Gastroesophageal sphincter (tissue), 4 donors: ENCODE data around the gene EML1. TPM values are rescaled to one million over a fixed set of nuclear protein-coding genes. Genes with fewer than 3 reads are reported as not detected.

ENCODE experiments used
- ATAC-seq: fragments of 150-250 bp; one replicate; pipeline ENCODE4 v1.9.1; 2016; ENCODE audit warnings: mild to moderate bottlenecking, moderate library complexity
- H3K27ac ChIP-seq, 4 donors: fragments of 200-600 bp; sonication (generic) in 3 of 4; 1 replicate in 3 of 4; 2 replicates in 1 of 4; pipeline ENCODE4 v1.5.1; 2016 to 2019
- H3K27me3 ChIP-seq: fragments of 200-600 bp; sonication (generic); one replicate; pipeline ENCODE4 v1.5.1; 2019
- H3K36me3 ChIP-seq, 2 donors: fragments of 200-600 bp; sonication (generic); one replicate each; pipeline ENCODE4 v1.5.1; 2019; ENCODE audit warnings: control low read depth in 1 of 2
- H3K4me1 ChIP-seq, 3 donors: fragments of 200-600 bp; sonication (generic); 1 replicate in 2 of 3; 2 replicates in 1 of 3; pipeline ENCODE4 v1.5.1; 2016 to 2019; ENCODE audit warnings: control low read depth in 2 of 3
- H3K4me3 ChIP-seq, 2 donors: fragments of 200-600 bp; sonication (generic); one replicate each; pipeline ENCODE4 v1.5.1; 2019; ENCODE audit warnings: mild to moderate bottlenecking in 1 of 2, moderate library complexity in 1 of 2
- H3K9me3 ChIP-seq, 3 donors: fragments of 200-600 bp; sonication (generic); one replicate each; pipeline ENCODE4 v1.5.1; 2017 to 2019; ENCODE audit warnings: control low read depth in 2 of 3
- EP300 ChIP-seq: sonication (generic); formaldehyde crosslinking; IDR thresholded peaks from one replicate; pipeline ENCODE4 v1.6.1; 2017; ENCODE audit warnings: antibody characterized with exemption, mild to moderate bottlenecking
- POLR2A ChIP-seq, 2 donors: fragments of 450-650 bp; IDR thresholded peaks; one replicate each; pipeline ENCODE4 v1.6.1; 2017; ENCODE audit warnings: antibody characterized with exemption in 2 of 2, mild to moderate bottlenecking in 2 of 2, moderate library complexity in 1 of 2
- POLR2AphosphoS5 ChIP-seq: sonication (generic); formaldehyde crosslinking; IDR thresholded peaks from one replicate; pipeline ENCODE4 v1.6.1; 2017; ENCODE audit warnings: antibody characterized with exemption
- WGBS, 2 donors: methylation state at CpG; one replicate each; pipeline ENCODE4 v1.1.5; 2018; ENCODE audit warnings: low coverage in 1 of 2; 5-methylcytosine and 5-hydroxymethylcytosine counted together
- total RNA-seq, 4 donors: library from RNA; depleted of rRNA; stranded (reverse); fragments of >200 nt; gene quantifications; one replicate each; pipeline ENCODE4 v1.1.0, GENCODE V29; 2016
- TF ChIP-seq, protein P1 (sequence below), 4 experiments: fragments of 200-600 bp in 2 of 4; fragments of 450-650 bp in 2 of 4; sonication (generic) in 1 of 4; IDR thresholded peaks; one replicate each; pipeline ENCODE4 v1.5.1; 2017 to 2019; ENCODE audit warnings: antibody characterized with exemption in 4 of 4, mild to moderate bottlenecking in 2 of 4, moderate library complexity in 2 of 4

EML1 gene
- total RNA-seq, 4 donors from 2014 or later = 121 to 206 (median 136) TPM

DNA sequence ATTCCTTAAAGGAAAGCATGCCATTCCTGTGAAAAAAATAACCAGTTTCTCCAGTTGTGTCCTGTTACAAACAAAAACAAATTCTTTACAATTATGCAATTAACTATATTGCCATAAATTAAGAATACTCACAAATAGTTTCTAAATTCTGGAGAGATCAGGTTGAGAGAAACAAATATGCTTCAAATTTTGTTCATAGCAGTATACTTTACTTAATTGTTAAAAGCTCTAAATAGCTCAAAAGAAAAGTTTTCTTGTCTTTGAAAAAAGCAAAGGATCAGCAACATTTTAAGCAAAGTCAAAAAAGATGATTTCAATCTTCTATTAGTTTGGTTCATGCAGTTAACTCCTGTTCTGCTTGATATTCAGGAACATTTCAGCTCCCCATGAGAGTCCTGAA lies 109.7 kb downstream of the EML1 start:
- no peaks in the 10 kb centered on the region for H3K27me3 ChIP-seq
- H3K36me3 ChIP-seq = peaks cover 5 to 77% of the 10 kb centered on the region in 2 donors
- ATAC-seq = no peak

DNA sequence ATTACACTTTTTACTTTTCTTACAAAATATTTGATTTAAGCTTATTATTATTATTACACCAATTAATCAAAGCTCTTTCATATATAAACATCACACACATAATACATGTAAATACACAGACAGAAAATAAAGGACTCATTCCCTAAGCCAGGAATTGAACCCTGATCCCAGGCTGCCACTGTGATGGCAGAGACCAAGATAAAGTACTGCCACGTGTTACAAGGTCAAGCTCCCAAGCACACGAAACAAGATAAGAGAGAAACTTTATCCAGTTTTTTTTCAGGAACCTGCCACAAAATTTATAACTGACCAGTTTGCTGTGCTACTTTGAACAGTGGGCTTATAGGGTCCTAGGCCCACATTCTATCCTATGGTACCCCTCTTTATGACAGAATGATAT lies 111.3 kb downstream of the EML1 start:
- H3K4me1 ChIP-seq = no peaks in the 10 kb centered on the region
- 47 to 55% methylated on average over 2 of the region's 2 CpGs for WGBS, 2 donors
- no peak overlapping the region for H3K27ac ChIP-seq
- TF ChIP-seq POLR2AphosphoS5 (no peak), POLR2A (IDR thresholded peaks at IDR 0.05) (no peak), EP300 (no peak)
- TF ChIP-seq, protein P1, sequence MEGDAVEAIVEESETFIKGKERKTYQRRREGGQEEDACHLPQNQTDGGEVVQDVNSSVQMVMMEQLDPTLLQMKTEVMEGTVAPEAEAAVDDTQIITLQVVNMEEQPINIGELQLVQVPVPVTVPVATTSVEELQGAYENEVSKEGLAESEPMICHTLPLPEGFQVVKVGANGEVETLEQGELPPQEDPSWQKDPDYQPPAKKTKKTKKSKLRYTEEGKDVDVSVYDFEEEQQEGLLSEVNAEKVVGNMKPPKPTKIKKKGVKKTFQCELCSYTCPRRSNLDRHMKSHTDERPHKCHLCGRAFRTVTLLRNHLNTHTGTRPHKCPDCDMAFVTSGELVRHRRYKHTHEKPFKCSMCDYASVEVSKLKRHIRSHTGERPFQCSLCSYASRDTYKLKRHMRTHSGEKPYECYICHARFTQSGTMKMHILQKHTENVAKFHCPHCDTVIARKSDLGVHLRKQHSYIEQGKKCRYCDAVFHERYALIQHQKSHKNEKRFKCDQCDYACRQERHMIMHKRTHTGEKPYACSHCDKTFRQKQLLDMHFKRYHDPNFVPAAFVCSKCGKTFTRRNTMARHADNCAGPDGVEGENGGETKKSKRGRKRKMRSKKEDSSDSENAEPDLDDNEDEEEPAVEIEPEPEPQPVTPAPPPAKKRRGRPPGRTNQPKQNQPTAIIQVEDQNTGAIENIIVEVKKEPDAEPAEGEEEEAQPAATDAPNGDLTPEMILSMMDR (IDR thresholded peaks at IDR 0.05) = no peak
- no peaks in the 10 kb centered on the region for H3K27me3 ChIP-seq
- no peak for ATAC-seq
- no peaks in the 10 kb centered on the region for H3K9me3 ChIP-seq
- H3K4me3 ChIP-seq = no peak overlapping the region
- peaks cover 5 to 86% of the 10 kb centered on the region in 2 donors for H3K36me3 ChIP-seq

More for the DNA sequence above, 109.7 kb downstream of the EML1 start:
- no peak overlapping the region for H3K4me3 ChIP-seq
- no peaks in the 10 kb centered on the region for H3K4me1 ChIP-seq
- H3K27ac ChIP-seq = no peak overlapping the region
- H3K9me3 ChIP-seq = no peaks in the 10 kb centered on the region
- TF ChIP-seq POLR2A (IDR thresholded peaks at IDR 0.05) (no peak), POLR2AphosphoS5 (no peak), EP300 (no peak)
- TF ChIP-seq, protein P1 (IDR thresholded peaks at IDR 0.05) = no peak

DNA sequence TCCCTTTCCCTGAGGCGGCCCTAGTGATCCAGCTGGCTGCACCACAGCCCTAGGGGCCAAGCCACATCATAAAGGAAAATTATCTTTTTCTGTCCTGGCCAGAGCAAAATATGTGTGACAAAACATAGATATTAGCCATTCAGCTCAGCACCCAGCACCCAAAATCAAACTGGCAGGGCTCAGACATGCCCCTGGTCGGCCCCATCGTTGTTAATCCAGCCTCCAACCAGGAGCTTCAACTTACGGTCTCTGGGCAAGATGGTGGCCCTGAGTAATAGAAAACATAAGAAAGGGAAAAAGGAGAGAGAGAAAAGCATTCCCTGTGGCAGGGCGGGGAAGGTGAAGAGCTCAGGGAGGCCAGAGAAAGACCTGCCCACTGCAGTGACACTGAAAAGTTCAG lies 111.9 kb downstream of the EML1 start:
- Histone ChIP-seq H3K27ac (no peak overlapping the region), H3K4me1 (no peaks in the 10 kb centered on the region), H3K36me3 (peaks cover 5 to 92% of the 10 kb centered on the region in 2 donors), H3K9me3 (no peaks in the 10 kb centered on the region), H3K27me3 (no peaks in the 10 kb centered on the region), H3K4me3 (no peak overlapping the region)
- ATAC-seq = no peak
- 69 to 88% methylated on average over 3 to 5 of the region's 5 CpGs for WGBS, 2 donors
- no peak for TF ChIP-seq EP300

DNA sequence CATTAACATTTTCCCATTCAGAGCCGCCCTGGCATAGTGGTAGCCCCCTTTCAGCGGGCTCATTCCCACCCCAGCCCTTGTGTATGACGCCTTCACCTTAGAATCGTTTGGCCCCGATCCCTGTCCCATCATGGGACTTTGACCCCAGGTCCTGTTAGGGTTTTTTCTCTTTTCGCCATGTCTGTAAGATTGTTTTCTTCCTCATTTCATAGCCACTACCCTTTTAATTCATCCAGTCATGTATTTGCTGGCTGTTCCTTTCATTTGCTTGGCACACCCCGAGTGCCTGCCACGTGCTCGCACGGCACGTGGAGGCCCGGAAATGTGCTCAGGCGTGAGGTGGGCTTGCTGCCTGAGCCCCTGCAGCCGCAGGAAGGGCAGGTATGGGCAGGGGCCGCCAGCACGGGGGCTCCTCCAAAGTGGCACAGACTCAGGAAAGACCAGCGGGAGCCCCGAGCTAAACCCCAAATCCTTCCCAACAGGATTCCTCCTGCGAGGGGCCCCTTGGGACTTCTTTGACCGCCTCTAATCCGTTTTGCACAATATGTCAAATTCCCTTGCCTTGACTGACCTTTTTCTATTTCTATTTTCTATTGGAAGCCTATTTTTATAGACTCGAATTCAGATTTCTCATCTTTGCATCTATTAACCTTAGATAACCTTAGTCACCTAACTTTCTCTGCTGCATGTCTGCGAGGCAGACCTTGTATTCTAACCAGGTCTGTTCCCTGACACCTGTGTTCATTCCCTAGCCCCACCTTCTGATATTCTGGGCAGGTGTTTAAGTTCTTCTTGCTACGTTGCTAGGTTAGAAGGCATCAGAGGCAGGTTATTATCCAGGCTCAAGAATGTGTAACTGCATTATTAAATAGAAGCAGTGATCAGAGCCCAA lies 114.8 kb downstream of the EML1 start:
- Histone ChIP-seq H3K9me3 (no peaks in the 10 kb centered on the region), H3K36me3 (peaks cover 0 to 98% of the 10 kb centered on the region in 2 donors), H3K27ac (no peak overlapping the region), H3K27me3 (no peaks in the 10 kb centered on the region), H3K4me3 (no peak overlapping the region), H3K4me1 (no peaks in the 10 kb centered on the region)
- no peak for ATAC-seq
- WGBS, 2 donors = 89 to 90% methylated on average over 8 to 22 of the region's 24 CpGs
- TF ChIP-seq EP300 (no peak), POLR2AphosphoS5 (no peak), POLR2A (IDR thresholded peaks at IDR 0.05) (no peak)
- TF ChIP-seq, protein P1 (IDR thresholded peaks at IDR 0.05) = no peak

DNA sequence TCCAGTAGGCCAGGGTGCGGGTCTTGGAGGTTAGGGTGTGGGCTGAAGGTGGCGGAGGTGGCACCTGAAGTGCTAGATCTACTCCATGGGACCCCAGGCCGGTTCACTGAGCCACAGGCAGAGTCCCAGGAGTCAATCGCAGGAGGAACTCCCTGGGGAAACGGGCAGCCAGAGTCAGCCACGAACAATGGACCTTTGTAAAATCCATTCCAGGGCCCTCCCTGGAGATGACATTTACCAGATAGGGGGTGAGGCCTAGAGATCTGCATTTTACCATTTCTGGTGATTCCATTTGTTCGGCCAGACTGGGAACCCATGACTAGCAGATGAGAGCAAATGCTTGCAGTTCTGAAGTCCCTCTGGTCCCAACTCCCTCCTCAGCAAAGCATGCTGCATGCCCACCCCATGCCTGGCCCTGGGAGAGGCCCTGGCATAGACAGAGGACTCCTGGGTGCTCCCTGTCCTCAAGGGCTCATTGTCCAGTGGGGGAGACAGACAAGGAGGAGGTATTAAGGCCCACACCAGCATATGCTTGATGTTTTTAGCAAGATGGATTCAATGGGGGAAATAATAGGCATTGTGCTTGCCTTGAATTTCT lies 115.5 kb downstream of the EML1 start:
- Histone ChIP-seq H3K4me1 (no peaks in the 10 kb centered on the region), H3K27ac (no peak overlapping the region), H3K9me3 (no peaks in the 10 kb centered on the region), H3K4me3 (no peak overlapping the region), H3K27me3 (no peaks in the 10 kb centered on the region), H3K36me3 (peaks cover 0 to 98% of the 10 kb centered on the region in 2 donors)
- no peak for ATAC-seq
- WGBS, 2 donors = 80 to 90% methylated on average over 1 to 2 of the region's 7 CpGs
- TF ChIP-seq POLR2A (IDR thresholded peaks at IDR 0.05) (no peak), EP300 (no peak), POLR2AphosphoS5 (no peak)
- TF ChIP-seq, protein P1 (IDR thresholded peaks at IDR 0.05) = no peak
